Measurements from ENCODE around the gene INMT.

Gene INMT

DNA sequence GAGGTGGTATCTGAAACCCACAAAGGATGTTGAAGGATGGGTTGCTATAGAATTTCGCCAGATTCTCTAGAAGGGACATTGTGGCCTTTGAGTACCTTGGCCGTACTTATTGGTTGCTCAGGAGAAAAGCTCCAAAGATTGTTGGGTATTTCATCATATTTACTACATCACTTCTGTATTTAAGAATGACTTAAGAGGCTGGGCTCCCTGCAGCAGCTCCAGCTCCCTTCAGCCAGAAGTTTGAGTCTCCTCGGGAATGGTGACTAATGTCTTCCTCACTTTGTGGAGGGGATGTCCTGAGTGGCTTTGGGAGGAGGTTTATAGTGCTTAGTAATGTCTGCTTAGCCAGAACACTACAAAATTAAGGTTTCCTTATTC lies 37.4 kb downstream of the INMT start:
- Histone ChIP-seq H3K36me3 (ENCODE audit: control insufficient read depth in 2 of 2, insufficient read depth in 1 of 2, low read length in 2 of 2) (peaks cover 3 to 28% of the 10 kb centered on the region in 2 experiments; a peak in 2 of 3 replicates), H3K4me1 (ENCODE audit: control insufficient read depth, insufficient read depth, low read length) (no peaks in the 10 kb centered on the region), H3K27ac (ENCODE audit: extremely low read depth, low read depth, low read length) (no peak overlapping the region), H3K4me3 (ENCODE audit: low read depth, low read length) (no peak overlapping the region), H3K9me3 (ENCODE audit: control insufficient read depth, insufficient read depth, low read depth, low read length) (no peaks in the 10 kb centered on the region)
- CTCF ChIA-PET, result no interaction called here
- POLR2A ChIA-PET, result no interaction called here
- TF ChIP-seq, protein P1, sequence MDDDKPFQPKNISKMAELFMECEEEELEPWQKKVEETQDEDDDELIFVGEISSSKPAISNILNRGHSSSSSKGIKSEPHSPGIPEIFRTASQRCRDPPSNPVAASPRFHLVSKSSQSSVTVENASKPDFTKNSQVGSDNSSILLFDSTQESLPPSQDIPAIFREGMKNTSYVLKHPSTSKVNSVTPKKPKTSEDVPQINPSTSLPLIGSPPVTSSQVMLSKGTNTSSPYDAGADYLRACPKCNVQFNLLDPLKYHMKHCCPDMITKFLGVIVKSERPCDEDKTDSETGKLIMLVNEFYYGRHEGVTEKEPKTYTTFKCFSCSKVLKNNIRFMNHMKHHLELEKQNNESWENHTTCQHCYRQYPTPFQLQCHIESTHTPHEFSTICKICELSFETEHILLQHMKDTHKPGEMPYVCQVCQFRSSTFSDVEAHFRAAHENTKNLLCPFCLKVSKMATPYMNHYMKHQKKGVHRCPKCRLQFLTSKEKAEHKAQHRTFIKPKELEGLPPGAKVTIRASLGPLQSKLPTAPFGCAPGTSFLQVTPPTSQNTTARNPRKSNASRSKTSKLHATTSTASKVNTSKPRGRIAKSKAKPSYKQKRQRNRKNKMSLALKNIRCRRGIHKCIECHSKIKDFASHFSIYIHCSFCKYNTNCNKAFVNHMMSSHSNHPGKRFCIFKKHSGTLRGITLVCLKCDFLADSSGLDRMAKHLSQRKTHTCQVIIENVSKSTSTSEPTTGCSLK (tag by site-specific recombination; IDR thresholded peaks at IDR 0.05), result no peak
- no peak for TF ChIP-seq ZNF155 (tag by site-specific recombination; IDR thresholded peaks at IDR 0.05)
- TF ChIP-seq, protein P2, sequence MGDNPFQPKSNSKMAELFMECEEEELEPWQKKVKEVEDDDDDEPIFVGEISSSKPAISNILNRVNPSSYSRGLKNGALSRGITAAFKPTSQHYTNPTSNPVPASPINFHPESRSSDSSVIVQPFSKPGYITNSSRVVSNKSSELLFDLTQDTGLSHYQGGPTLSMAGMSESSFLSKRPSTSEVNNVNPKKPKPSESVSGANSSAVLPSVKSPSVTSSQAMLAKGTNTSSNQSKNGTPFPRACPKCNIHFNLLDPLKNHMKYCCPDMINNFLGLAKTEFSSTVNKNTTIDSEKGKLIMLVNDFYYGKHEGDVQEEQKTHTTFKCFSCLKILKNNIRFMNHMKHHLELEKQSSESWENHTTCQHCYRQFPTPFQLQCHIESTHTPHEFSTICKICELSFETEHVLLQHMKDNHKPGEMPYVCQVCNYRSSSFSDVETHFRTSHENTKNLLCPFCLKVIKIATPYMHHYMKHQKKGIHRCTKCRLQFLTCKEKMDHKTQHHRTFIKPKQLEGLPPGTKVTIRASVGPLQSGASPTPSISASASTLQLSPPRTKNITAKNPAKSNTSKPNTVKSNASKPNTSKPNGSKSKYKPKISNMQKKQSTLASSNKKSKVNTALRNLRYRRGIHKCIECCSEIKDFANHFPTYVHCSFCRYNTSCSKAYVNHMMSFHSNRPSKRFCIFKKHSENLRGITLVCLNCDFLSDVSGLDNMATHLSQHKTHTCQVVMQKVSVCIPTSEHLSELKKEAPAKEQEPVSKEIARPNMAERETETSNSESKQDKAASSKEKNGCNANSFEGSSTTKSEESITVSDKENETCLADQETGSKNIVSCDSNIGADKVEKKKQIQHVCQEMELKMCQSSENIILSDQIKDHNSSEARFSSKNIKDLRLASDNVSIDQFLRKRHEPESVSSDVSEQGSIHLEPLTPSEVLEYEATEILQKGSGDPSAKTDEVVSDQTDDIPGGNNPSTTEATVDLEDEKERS (tag by site-specific recombination; IDR thresholded peaks at IDR 0.05), result no peak
- no peak for TF ChIP-seq ZBTB21 (tag by site-specific recombination; IDR thresholded peaks at IDR 0.05)
- no peak for TF ChIP-seq HOXA7 (CRISPR knock-in tag; IDR thresholded peaks at IDR 0.05; ENCODE audit: borderline replicate concordance)
- TF ChIP-seq ZBTB1 (tag by site-specific recombination; IDR thresholded peaks at IDR 0.05), result no peak
- 0 out of 2 replicates have a peak, but pooled peaks have one; percentile 27 for TF ChIP-seq ZNF660 (tag by site-specific recombination; IDR thresholded peaks at IDR 0.05)
- no peak for TF ChIP-seq KLF7 (tag by site-specific recombination; IDR thresholded peaks at IDR 0.05; ENCODE audit: borderline replicate concordance)

DNA sequence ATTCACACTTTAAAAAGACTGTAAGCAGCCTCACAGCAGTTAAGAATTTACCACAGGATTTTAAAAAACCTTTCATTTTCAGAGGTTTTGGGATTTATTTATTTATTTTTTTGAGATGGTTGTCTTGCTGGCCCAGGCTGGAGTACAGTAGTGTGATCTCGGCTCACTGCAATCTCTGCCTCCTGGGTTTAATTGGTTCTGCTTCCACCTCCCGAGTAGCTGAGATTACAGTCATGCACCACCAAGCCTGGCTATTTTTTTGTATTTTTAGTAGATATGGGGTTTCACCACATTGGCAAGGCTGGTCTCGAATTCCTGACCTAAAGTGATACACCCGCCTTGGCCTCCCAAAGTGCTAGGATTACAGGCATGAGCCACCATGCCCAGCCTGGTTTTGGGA lies 38.4 kb downstream of the INMT start:
- Histone ChIP-seq H3K36me3 (ENCODE audit: control insufficient read depth in 2 of 2, insufficient read depth in 1 of 2, low read length in 2 of 2) (peaks cover 3 to 24% of the 10 kb centered on the region in 2 experiments; a peak in 2 of 3 replicates), H3K9me3 (ENCODE audit: control insufficient read depth, insufficient read depth, low read depth, low read length) (no peaks in the 10 kb centered on the region), H3K27ac (ENCODE audit: extremely low read depth, low read depth, low read length) (no peak overlapping the region), H3K4me3 (ENCODE audit: low read depth, low read length) (no peak overlapping the region), H3K4me1 (ENCODE audit: control insufficient read depth, insufficient read depth, low read length) (no peaks in the 10 kb centered on the region)
- ChIA-PET CTCF (interaction anchor here (1.0 kb wide), 2 partner anchors 50 to 582 kb away, joined by 3 to 5 read pairs; no protein-coding TSS in a partner anchor), POLR2A (no interaction called here)
- no peak for TF ChIP-seq EGR2 (tag by site-specific recombination; IDR thresholded peaks at IDR 0.05; ENCODE audit: low read depth)
- no peak for TF ChIP-seq ZNF600 (tag by site-specific recombination; IDR thresholded peaks at IDR 0.05)
- TF ChIP-seq ZNF830 (tag by site-specific recombination; IDR thresholded peaks at IDR 0.05; ENCODE audit: low read depth), result no peak
- no peak for TF ChIP-seq PRDM1 (tag by site-specific recombination; IDR thresholded peaks at IDR 0.05)
- TF ChIP-seq, protein P3, sequence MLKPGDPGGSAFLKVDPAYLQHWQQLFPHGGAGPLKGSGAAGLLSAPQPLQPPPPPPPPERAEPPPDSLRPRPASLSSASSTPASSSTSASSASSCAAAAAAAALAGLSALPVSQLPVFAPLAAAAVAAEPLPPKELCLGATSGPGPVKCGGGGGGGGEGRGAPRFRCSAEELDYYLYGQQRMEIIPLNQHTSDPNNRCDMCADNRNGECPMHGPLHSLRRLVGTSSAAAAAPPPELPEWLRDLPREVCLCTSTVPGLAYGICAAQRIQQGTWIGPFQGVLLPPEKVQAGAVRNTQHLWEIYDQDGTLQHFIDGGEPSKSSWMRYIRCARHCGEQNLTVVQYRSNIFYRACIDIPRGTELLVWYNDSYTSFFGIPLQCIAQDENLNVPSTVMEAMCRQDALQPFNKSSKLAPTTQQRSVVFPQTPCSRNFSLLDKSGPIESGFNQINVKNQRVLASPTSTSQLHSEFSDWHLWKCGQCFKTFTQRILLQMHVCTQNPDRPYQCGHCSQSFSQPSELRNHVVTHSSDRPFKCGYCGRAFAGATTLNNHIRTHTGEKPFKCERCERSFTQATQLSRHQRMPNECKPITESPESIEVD (tag by site-specific recombination; IDR thresholded peaks at IDR 0.05), result no peak

DNA sequence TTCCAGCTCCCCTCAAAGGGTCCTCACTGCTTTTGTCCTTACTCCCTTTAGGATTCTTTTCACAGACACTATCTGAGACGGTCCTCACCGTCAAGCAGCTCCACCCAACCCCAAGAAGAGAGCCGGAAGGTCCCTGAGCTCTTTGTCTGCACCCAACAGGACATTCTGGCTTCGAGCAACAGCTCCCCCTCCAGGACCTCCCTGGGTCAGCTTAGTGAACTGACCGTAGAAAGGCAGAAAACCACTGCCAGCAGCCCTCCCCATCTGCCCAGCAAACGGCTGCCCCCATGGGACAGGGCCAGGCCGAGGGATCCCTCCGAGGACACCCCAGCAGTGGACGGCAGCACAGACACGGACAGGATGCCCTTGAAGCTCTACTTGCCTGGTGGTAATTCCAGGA lies 39.2 kb downstream of the INMT start:
- TF ChIP-seq ZNF529 (tag by site-specific recombination; IDR thresholded peaks at IDR 0.05; ENCODE audit: insufficient replicate concordance) (no peak), ZNF544 (tag by site-specific recombination; IDR thresholded peaks at IDR 0.05) (no peak), ZNF473 (tag by site-specific recombination; IDR thresholded peaks at IDR 0.05) (no peak), ZBTB48 (tag by site-specific recombination; IDR thresholded peaks at IDR 0.05) (no peak), BCL11B (tag by site-specific recombination; IDR thresholded peaks at IDR 0.05; ENCODE audit: low read depth) (no peak), ZNF302 (tag by site-specific recombination; IDR thresholded peaks at IDR 0.05; ENCODE audit: low read depth) (no peak), ZNF174 (tag by site-specific recombination; IDR thresholded peaks at IDR 0.05) (no peak), ZNF121 (tag by site-specific recombination; IDR thresholded peaks at IDR 0.05) (no peak), ZNF433 (tag by site-specific recombination; IDR thresholded peaks at IDR 0.05; ENCODE audit: low read depth) (no peak), ZSCAN23 (tag by site-specific recombination; IDR thresholded peaks at IDR 0.05) (no peak), ZNF202 (tag by site-specific recombination; IDR thresholded peaks at IDR 0.05; ENCODE audit: borderline replicate concordance) (no peak)
- TF ChIP-seq, protein P4, sequence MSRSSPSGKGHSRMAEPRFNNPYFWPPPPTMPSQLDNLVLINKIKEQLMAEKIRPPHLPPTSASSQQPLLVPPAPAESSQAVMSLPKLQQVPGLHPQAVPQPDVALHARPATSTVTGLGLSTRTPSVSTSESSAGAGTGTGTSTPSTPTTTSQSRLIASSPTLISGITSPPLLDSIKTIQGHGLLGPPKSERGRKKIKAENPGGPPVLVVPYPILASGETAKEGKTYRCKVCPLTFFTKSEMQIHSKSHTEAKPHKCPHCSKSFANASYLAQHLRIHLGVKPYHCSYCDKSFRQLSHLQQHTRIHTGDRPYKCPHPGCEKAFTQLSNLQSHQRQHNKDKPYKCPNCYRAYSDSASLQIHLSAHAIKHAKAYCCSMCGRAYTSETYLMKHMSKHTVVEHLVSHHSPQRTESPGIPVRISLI (tag by site-specific recombination; IDR thresholded peaks at IDR 0.05), result no peak
- Histone ChIP-seq H3K27ac (ENCODE audit: extremely low read depth, low read depth, low read length) (no peak overlapping the region), H3K9me3 (ENCODE audit: control insufficient read depth, insufficient read depth, low read depth, low read length) (no peaks in the 10 kb centered on the region), H3K36me3 (ENCODE audit: control insufficient read depth in 2 of 2, insufficient read depth in 1 of 2, low read length in 2 of 2) (peaks cover 3 to 17% of the 10 kb centered on the region in 2 experiments; a peak in 2 of 3 replicates), H3K4me1 (ENCODE audit: control insufficient read depth, insufficient read depth, low read length) (no peaks in the 10 kb centered on the region), H3K4me3 (ENCODE audit: low read depth, low read length) (no peak overlapping the region)
- POLR2A ChIA-PET, result no interaction called here
- CTCF ChIA-PET, result interaction anchor here (0.7 to 1.0 kb wide), 4 partner anchors 50 to 582 kb away, joined by 3 to 5 read pairs (median 4); no protein-coding TSS in a partner anchor

Data from HEK293 (cell line).